ENCODE results near the gene CH25H.
"Not testable (repeated sequence)": the region's sequence is repeated elsewhere in the genome, so short reads cannot be mapped to it uniquely, and the experiment has no call there.

GRCh38 chr10:89247623-89248022 lies 40.5 kb upstream of the CH25H start:
- TF ChIP-seq POLR2A (IDR thresholded peaks at IDR 0.05): not testable (repeated sequence)
- TF ChIP-seq, protein P1, sequence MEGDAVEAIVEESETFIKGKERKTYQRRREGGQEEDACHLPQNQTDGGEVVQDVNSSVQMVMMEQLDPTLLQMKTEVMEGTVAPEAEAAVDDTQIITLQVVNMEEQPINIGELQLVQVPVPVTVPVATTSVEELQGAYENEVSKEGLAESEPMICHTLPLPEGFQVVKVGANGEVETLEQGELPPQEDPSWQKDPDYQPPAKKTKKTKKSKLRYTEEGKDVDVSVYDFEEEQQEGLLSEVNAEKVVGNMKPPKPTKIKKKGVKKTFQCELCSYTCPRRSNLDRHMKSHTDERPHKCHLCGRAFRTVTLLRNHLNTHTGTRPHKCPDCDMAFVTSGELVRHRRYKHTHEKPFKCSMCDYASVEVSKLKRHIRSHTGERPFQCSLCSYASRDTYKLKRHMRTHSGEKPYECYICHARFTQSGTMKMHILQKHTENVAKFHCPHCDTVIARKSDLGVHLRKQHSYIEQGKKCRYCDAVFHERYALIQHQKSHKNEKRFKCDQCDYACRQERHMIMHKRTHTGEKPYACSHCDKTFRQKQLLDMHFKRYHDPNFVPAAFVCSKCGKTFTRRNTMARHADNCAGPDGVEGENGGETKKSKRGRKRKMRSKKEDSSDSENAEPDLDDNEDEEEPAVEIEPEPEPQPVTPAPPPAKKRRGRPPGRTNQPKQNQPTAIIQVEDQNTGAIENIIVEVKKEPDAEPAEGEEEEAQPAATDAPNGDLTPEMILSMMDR (IDR thresholded peaks at IDR 0.05): not testable (repeated sequence)
